Measurements from ENCODE around the gene CDK19. TPM values are rescaled to one million over a fixed set of nuclear protein-coding genes. Genes with fewer than 3 reads are reported as not detected.

The CDK19 gene
- total and polyA plus RNA-seq, 2 of the 4 experiments (the other 2 are of a cell fraction), result 6.0 to 6.8 TPM

GRCh38 chr6:110815015-110815410, 256 bp downstream of the CDK19 start:
- 0% methylated on average over 29 of the region's 49 CpGs; no CpG with 5 or more reads in 1 of the 2 experiments for WGBS, 2 experiments (ENCODE audit: extremely low coverage in 2 of 2, insufficient read length in 1 of 2)
- Histone ChIP-seq H3K4ac (ENCODE audit: low read depth, low read length) (peak overlapping the region; percentile 67), H2BK20ac (ENCODE audit: low read depth, low read length) (no peak overlapping the region), H2AK5ac (ENCODE audit: low read depth, low read length) (no peak overlapping the region), H3K9ac (ENCODE audit: low read depth, low read length) (peak overlapping the region; percentile 94), H2BK120ac (ENCODE audit: low read depth, low read length) (peak overlapping the region; percentile 4; the same call in 1 of the 2 replicates), H3K79me1 (ENCODE audit: low read depth in 1 of 2, low read length in 2 of 2) (peaks cover 5 to 29% of the 10 kb centered on the region in 2 experiments; a peak in 3 of 4 replicates), H3K56ac (ENCODE audit: extremely low read depth, insufficient read depth, low read length) (peak overlapping the region; percentile 71), H3K18ac (ENCODE audit: low read depth, low read length) (peak overlapping the region; percentile 25), H4K5ac (ENCODE audit: low read depth, low read length) (peak overlapping the region; percentile 61; the same call in 1 of the 2 replicates), H2BK15ac (ENCODE audit: low read depth, low read length) (0 out of 3 replicates have a peak overlapping the region, but pooled peaks have one; percentile 60), H3K23ac (ENCODE audit: low read depth, low read length) (peak overlapping the region; percentile 79; the same call in 1 of the 2 replicates), H2BK5ac (ENCODE audit: low read depth, low read length, poor library complexity, severe bottlenecking) (peak overlapping the region; percentile 71), H3K9me3 (ENCODE audit: control insufficient read depth, insufficient read depth, low read length) (no peaks in the 10 kb centered on the region), H4K20me1 (ENCODE audit: insufficient read depth, low read length) (peaks cover 7% of the 10 kb centered on the region; the same call in 1 of the 2 replicates), H3K9me1 (ENCODE audit: insufficient read depth, low read length) (no peaks in the 10 kb centered on the region), H3K36me3 (ENCODE audit: control insufficient read depth, insufficient read depth, low read length) (no peaks in the 10 kb centered on the region), H3K4me3 (ENCODE audit: insufficient read depth, low read depth, low read length) (peak overlapping the region; percentile 59), H3K27me3 (ENCODE audit: control insufficient read depth, insufficient read depth, low read length) (no peaks in the 10 kb centered on the region), H4K8ac (ENCODE audit: low read depth in 2 of 2, low read length in 2 of 2) (peak overlapping the region; percentile 59 to 63; a peak in 2 of 4 replicates), H2AK9ac (replicated peaks; ENCODE audit: low read depth, low read length, poor library complexity) (peak overlapping the region; percentile 98), H2AFZ (replicated peaks; ENCODE audit: low read length, poor library complexity) (peak overlapping the region; percentile 99), H3K14ac (replicated peaks; ENCODE audit: low read depth, low read length) (peak overlapping the region; percentile 73), H3K27ac (ENCODE audit: insufficient read depth, low read length) (peak overlapping the region; percentile 89), H3K4me2 (ENCODE audit: low read depth, low read length) (peak overlapping the region; percentile 32; the same call in 1 of the 2 replicates), H3K4me1 (ENCODE audit: control insufficient read depth, insufficient read depth, low read length) (no peaks in the 10 kb centered on the region; the same call in 1 of the 2 replicates), H4K91ac (ENCODE audit: insufficient read depth, low read depth, low read length) (no peak overlapping the region; the same call in 1 of the 2 replicates)
- ATAC-seq (ENCODE audit: low read depth), result peak; percentile 42; the same call in 1 of the 2 replicates
- ChIA-PET CTCF (no interaction called here), POLR2A (ENCODE audit: unreplicated experiment) (interaction anchor here (0.6 to 1.1 kb wide), 3 partner anchors 60 to 73 kb away, joined by 4 to 8 read pairs (median 5); partner anchors contain the start of gene AMD1)
- in situ Hi-C loops (cut with MboI; ENCODE audit: low sequenced_read_pairs), result loop anchor here (5.0 kb wide), 1 partner anchor 62 kb away; no protein-coding TSS in a partner anchor
- DNase-seq, result no peak
- BruUV-seq (replicated peaks), result no TSS peak
- dilution Hi-C loops (cut with HindIII; ENCODE audit: low sequenced_read_pairs, unreplicated experiment), result no loop called here
- TF ChIP-seq BHLHE40 (IDR thresholded peaks at IDR 0.05; ENCODE audit: low read depth, low read length) (peak; percentile 81), MAFK (IDR thresholded peaks at IDR 0.05; ENCODE audit: low read depth, low read length) (no peak)
- intact Hi-C loops (cut with micrococcal nuclease), result loop anchor here (1.0 to 2.0 kb wide), 3 partner anchors 59 to 286 kb away; partner anchors contain the start of gene AMD1

Measured in IMR-90 (cell line).